Endodermal cell (in vitro differentiated cells): ENCODE data around the gene CENPP. TPM values are rescaled to one million over a fixed set of nuclear protein-coding genes. Genes with fewer than 3 reads are reported as not detected.

Source experiments
- DNase-seq: peaks from one replicate; pipeline ENCODE4 v3.0.0-alpha.2; 2017
- H3K27ac ChIP-seq: 2 replicates; pipeline ENCODE4 v1.5.1; 2013; ENCODE audit warnings: mild to moderate bottlenecking, low read depth, low read length, moderate library complexity
- H3K27me3 ChIP-seq: 2 replicates; pipeline ENCODE4 v1.6.1; 2013; ENCODE audit warnings: mild to moderate bottlenecking, low read length, moderate library complexity; ENCODE audit not compliant: insufficient read depth, control insufficient read depth, poor library complexity, severe bottlenecking
- H3K36me3 ChIP-seq: 2 replicates; pipeline ENCODE4 v1.7.0; 2013; ENCODE audit warnings: mild to moderate bottlenecking, low read length, moderate library complexity; ENCODE audit not compliant: control insufficient read depth, insufficient read depth
- H3K4me1 ChIP-seq: one replicate; pipeline ENCODE4 v1.7.0; 2013; ENCODE audit warnings: low read length; ENCODE audit not compliant: control insufficient read depth, insufficient read depth
- H3K4me3 ChIP-seq: 2 replicates; pipeline ENCODE4 v1.5.1; 2013; ENCODE audit warnings: mild to moderate bottlenecking, low read length, moderate library complexity
- H3K9ac ChIP-seq: 2 replicates; pipeline ENCODE4 v1.6.1; 2013; ENCODE audit warnings: mild to moderate bottlenecking, low read length, moderate library complexity; ENCODE audit not compliant: poor library complexity, severe bottlenecking; ENCODE audit errors: extremely low read depth
- H3K9me3 ChIP-seq: 2 replicates; pipeline ENCODE4 v1.6.1; 2013; ENCODE audit warnings: mild to moderate bottlenecking, low read length, moderate library complexity; ENCODE audit not compliant: control insufficient read depth
- H3K27ac Mint-ChIP-seq: 2 replicates; pipeline ENCODE4 v1.8.0; 2020; ENCODE audit warnings: mixed read lengths
- H3K27me3 Mint-ChIP-seq: 2 replicates; pipeline ENCODE4 v1.8.0; 2021; ENCODE audit warnings: mild to moderate bottlenecking, mixed read lengths; ENCODE audit not compliant: insufficient read depth
- H3K36me3 Mint-ChIP-seq: 2 replicates; pipeline ENCODE4 v1.8.0; 2020; ENCODE audit warnings: low read depth, mixed read lengths
- H3K4me1 Mint-ChIP-seq: 2 replicates; pipeline ENCODE4 v1.8.0; 2020; ENCODE audit warnings: mixed read lengths
- H3K4me3 Mint-ChIP-seq: 2 replicates; pipeline ENCODE4 v1.8.0; 2020; ENCODE audit warnings: mild to moderate bottlenecking, moderate library complexity, mixed read lengths
- H3K9me3 Mint-ChIP-seq: 2 replicates; pipeline ENCODE4 v1.8.0; 2020; ENCODE audit warnings: mild to moderate bottlenecking, mixed read lengths
- CTCF ChIP-seq: fragments of 200-600 bp; sonication (generic); conservative IDR thresholded peaks from 2 replicates; pipeline ENCODE4 v1.5.0; 2021; ENCODE audit warnings: antibody characterized with exemption, mild to moderate bottlenecking
- WGBS, 2 experiments: methylation state at CpG; one replicate each; pipeline versions ENCODE4 v1.1.5 to v1.1.7; 2013; ENCODE audit warnings: missing lambda C conversion rate in 2 of 2, mixed read lengths in 1 of 2; ENCODE audit not compliant: insufficient coverage in 1 of 2, insufficient read length in 1 of 2; 5-methylcytosine and 5-hydroxymethylcytosine counted together
- total RNA-seq, 2 donors: library from RNA; stranded (reverse); fragmentation: NEBNext Ultra II Directional in 1 of 2; extraction: Animal tissue kit (Norgen Biotek cat#: 25700) in 1 of 2; gene quantifications; 2 replicates in 1 of 2; 3 replicates in 1 of 2; pipeline ENCODE4 v1.2.1, GENCODE V29; 2021

CENPP gene
- total RNA-seq, 2 donors from 2014 or later = 8.2 to 9.2 TPM

DNA sequence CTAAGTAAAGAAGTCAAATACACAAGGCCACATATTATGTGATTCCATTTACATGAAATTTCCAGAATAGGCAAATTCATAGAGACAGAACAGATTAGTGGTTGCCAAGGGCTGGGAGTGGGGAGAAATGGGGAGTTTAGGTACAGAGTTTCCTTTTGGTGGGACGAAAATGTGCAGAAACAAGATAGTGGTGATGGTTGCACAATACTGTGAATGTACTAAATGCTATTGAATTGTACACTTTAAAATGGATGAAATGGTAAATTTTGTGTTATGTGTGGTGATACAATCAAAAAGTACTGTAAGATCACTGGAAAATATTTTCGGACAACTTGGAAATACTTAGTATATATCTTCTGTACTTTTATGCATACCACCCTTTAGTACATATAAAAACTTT lies 195.1 kb downstream of the CENPP start:
- Mint-ChIP-seq H3K27me3 (no peaks in the 10 kb centered on the region), H3K4me3 (no peak overlapping the region), H3K4me1 (peaks cover 21% of the 10 kb centered on the region), H3K9me3 (peaks cover 4% of the 10 kb centered on the region), H3K27ac (no peak overlapping the region), H3K36me3 (peaks cover 2% of the 10 kb centered on the region)
- H3K36me3 ChIP-seq = no peaks in the 10 kb centered on the region
- no peaks in the 10 kb centered on the region for H3K9me3 ChIP-seq
- WGBS, 2 experiments = 88 to 100% methylated on average over 1 of the region's 2 CpGs
- no peaks in the 10 kb centered on the region for H3K27me3 ChIP-seq
- H3K9ac ChIP-seq = no peak overlapping the region
- no peak for TF ChIP-seq CTCF
- DNase-seq = no peak
- H3K4me3 ChIP-seq = no peak overlapping the region
- no peak overlapping the region for H3K27ac ChIP-seq
- peaks cover 6% of the 10 kb centered on the region for H3K4me1 ChIP-seq

DNA sequence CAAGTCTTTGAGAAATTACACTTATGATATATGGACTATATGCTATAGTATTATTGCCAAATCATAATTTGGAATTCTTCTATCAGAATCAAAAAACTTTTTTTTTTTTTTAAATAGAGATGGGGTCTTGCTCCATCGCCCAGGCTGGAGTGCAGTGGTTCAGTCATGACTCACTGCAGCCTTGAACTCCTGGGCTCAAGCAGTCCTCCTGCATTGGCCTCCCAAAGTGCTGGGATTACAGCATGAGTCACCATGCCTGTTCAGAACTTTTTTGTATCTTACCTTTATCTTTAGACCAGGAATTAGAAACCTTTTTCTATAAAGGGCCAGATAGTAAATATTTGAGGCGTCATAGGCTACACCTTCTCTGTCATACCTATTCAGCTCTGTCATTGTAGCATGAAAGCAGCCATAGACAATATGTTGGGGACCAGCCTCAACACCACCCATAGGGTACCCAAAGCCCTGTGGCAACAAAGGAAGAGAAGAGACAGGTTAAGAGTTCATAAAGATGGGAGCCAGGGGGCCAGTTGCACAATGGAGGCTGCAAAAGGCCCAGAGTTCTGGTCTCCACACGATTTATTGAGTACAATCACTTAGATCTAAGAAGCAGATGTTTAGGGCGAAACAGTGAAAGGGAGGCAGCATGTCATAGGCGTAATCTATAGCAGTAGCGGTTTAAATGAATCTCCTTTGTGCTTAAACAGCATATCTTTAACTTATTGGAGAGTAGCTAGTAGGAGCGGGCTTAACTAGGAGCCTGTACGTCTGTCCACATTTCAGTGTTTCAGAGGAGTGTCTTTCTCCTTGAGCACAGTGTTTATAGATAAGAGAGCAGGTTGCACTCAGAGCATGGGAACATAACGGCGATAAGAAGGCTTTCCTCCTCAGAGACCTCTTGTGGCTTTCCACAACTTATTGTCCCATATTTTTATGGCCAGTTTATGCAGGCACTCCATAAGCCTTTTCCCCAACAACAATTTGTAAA lies 197.5 kb downstream of the CENPP start:
- Histone ChIP-seq H3K4me3 (no peak overlapping the region), H3K36me3 (no peaks in the 10 kb centered on the region), H3K27me3 (no peaks in the 10 kb centered on the region), H3K27ac (no peak overlapping the region), H3K9ac (no peak overlapping the region), H3K9me3 (no peaks in the 10 kb centered on the region), H3K4me1 (peaks cover 3% of the 10 kb centered on the region)
- Mint-ChIP-seq H3K4me3 (no peak overlapping the region), H3K36me3 (peaks cover 2% of the 10 kb centered on the region), H3K4me1 (peaks cover 10% of the 10 kb centered on the region), H3K27me3 (no peaks in the 10 kb centered on the region), H3K9me3 (peaks cover 4% of the 10 kb centered on the region), H3K27ac (no peak overlapping the region)
- no peak for DNase-seq
- 94 to 98% methylated on average over 7 to 10 of the region's 10 CpGs for WGBS, 2 experiments
- TF ChIP-seq CTCF = no peak

GRCh38 chr9:92524881-92525280 lies 199.1 kb downstream of the CENPP start:
- H3K27ac Mint-ChIP-seq = no peak overlapping the region
- H3K4me3 Mint-ChIP-seq = no peak overlapping the region
- no peaks in the 10 kb centered on the region for H3K27me3 Mint-ChIP-seq
- Histone ChIP-seq H3K4me3 (no peak overlapping the region), H3K9me3 (no peaks in the 10 kb centered on the region), H3K9ac (no peak overlapping the region), H3K36me3 (no peaks in the 10 kb centered on the region), H3K27me3 (no peaks in the 10 kb centered on the region), H3K4me1 (peaks cover 3% of the 10 kb centered on the region), H3K27ac (no peak overlapping the region)
- H3K4me1 Mint-ChIP-seq = peaks cover 10% of the 10 kb centered on the region
- peaks cover 4% of the 10 kb centered on the region for H3K9me3 Mint-ChIP-seq
- WGBS, 2 experiments = 90 to 100% methylated on average over 1 of the region's 1 CpG
- no peak for DNase-seq
- TF ChIP-seq CTCF = no peak
- H3K36me3 Mint-ChIP-seq = peaks cover 2% of the 10 kb centered on the region
